Measurements from ENCODE around the gene ZCCHC2.

Gene ZCCHC2

GRCh38 chr18:62611453-62612288, 88.8 kb downstream of the ZCCHC2 start:
- DNase-seq, result no peak

GRCh38 chr18:62612289-62612645, 89.4 kb downstream of the ZCCHC2 start:
- no peak for DNase-seq

GRCh38 chr18:62612776-62613175, 90.0 kb downstream of the ZCCHC2 start:
- DNase-seq, result no peak

GRCh38 chr18:62614494-62614893, 91.7 kb downstream of the ZCCHC2 start:
- no peak for DNase-seq

GRCh38 chr18:62616331-62616805, 93.5 kb downstream of the ZCCHC2 start:
- DNase-seq, result no peak

GRCh38 chr18:62617793-62618591, 95.2 kb downstream of the ZCCHC2 start:
- DNase-seq, result no peak

- DNase-seq, result no peak
These were observed 95.9 kb downstream of the ZCCHC2 start for GRCh38 chr18:62618735-62619134.

- no peak for DNase-seq
These were observed 98.7 kb downstream of the ZCCHC2 start for GRCh38 chr18:62621546-62621945.

GRCh38 chr18:62625019-62625418, 102.2 kb downstream of the ZCCHC2 start:
- no peak for DNase-seq
